Colonic mucosa (tissue), 4 donors: ENCODE data around the gene NEK5. TPM values are rescaled to one million over a fixed set of nuclear protein-coding genes. Genes with fewer than 3 reads are reported as not detected.
A peak's percentile ranks its signal among the peaks of the same experiment; 100 is the strongest.

Experiments
- DNase-seq: peaks from one replicate; pipeline ENCODE4 v3.0.0-alpha.2; 2020
- H3K27ac ChIP-seq: fragments of 200-600 bp; one replicate; pipeline ENCODE4 v1.8.0; 2021
- H3K27me3 ChIP-seq: fragments of 200-600 bp; one replicate; pipeline ENCODE4 v1.8.0; 2021
- H3K36me3 ChIP-seq: fragments of 200-600 bp; one replicate; pipeline ENCODE4 v1.8.0; 2021
- H3K4me1 ChIP-seq: fragments of 200-600 bp; one replicate; pipeline ENCODE4 v1.8.0; 2021; ENCODE audit warnings: mild to moderate bottlenecking
- H3K4me3 ChIP-seq: fragments of 200-600 bp; one replicate; pipeline ENCODE4 v1.8.0; 2021
- H3K9ac ChIP-seq, 2 donors: one replicate each; pipeline ENCODE4 v1.7.0; 2013; ENCODE audit warnings: control low read depth in 2 of 2, low read depth in 2 of 2, low read length in 2 of 2
- H3K9me3 ChIP-seq: fragments of 200-600 bp; one replicate; pipeline ENCODE4 v1.8.0; 2021
- intact Hi-C: fragments of 100-400 bp; cut with DNase I; formaldehyde crosslinking; loops from one replicate; pipeline ENCODE4 v1.14.1; 2022
- total RNA-seq, 2 donors: library from RNA; stranded (reverse); fragmentation: NEBNext Ultra II Directional in 1 of 2; extraction: Animal tissue kit (Norgen Biotek cat#: 25700) in 1 of 2; gene quantifications; one replicate each; pipeline ENCODE4 v1.2.1, GENCODE V29; 2021
- TF ChIP-seq, protein P1 (sequence below): fragments of 200-600 bp; IDR thresholded peaks from one replicate; pipeline ENCODE4 v1.8.0; 2022; ENCODE audit warnings: antibody characterized with exemption, mild to moderate bottlenecking
- donor health status: healthy.
- donor health status: DM: no; HTN: no; CAD: no.
- donor health status: DM: no; HTN: no; CAD: no.

The NEK5 gene
- total RNA-seq, 2 donors from 2014 or later: 0.24 to 0.25 TPM

DNA sequence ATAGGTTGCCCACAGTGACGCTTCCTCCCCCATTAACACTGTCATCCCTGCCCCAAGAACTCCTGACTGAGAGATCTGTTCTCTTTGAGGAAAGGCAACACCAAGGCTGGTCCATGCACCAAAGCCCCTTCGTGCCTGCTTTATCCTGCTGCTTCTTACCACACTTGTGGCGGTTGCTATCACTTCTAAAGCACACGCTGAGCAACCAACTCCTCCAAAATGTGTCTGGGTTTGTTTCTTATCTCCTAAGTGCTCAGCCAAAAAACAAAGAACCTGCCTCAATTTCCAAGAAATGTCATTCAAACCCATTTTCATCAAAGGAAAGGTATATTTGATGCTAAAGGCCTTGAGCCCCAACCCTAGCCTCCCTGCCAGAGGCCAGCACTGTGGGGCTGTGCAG is 132.2 kb downstream of the NEK5 start:
- peaks cover 5% of the 10 kb centered on the region for H3K4me1 ChIP-seq
- no peak overlapping the region for H3K27ac ChIP-seq
- peak overlapping the region in 1 of 2 donors; percentile 23 for H3K9ac ChIP-seq
- DNase-seq: no peak
- H3K9me3 ChIP-seq: no peaks in the 10 kb centered on the region
- no peaks in the 10 kb centered on the region for H3K27me3 ChIP-seq
- H3K36me3 ChIP-seq: no peaks in the 10 kb centered on the region
- TF ChIP-seq, protein P1, sequence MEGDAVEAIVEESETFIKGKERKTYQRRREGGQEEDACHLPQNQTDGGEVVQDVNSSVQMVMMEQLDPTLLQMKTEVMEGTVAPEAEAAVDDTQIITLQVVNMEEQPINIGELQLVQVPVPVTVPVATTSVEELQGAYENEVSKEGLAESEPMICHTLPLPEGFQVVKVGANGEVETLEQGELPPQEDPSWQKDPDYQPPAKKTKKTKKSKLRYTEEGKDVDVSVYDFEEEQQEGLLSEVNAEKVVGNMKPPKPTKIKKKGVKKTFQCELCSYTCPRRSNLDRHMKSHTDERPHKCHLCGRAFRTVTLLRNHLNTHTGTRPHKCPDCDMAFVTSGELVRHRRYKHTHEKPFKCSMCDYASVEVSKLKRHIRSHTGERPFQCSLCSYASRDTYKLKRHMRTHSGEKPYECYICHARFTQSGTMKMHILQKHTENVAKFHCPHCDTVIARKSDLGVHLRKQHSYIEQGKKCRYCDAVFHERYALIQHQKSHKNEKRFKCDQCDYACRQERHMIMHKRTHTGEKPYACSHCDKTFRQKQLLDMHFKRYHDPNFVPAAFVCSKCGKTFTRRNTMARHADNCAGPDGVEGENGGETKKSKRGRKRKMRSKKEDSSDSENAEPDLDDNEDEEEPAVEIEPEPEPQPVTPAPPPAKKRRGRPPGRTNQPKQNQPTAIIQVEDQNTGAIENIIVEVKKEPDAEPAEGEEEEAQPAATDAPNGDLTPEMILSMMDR: no peak
- H3K4me3 ChIP-seq: no peak overlapping the region
- intact Hi-C loops: no loop called here

DNA sequence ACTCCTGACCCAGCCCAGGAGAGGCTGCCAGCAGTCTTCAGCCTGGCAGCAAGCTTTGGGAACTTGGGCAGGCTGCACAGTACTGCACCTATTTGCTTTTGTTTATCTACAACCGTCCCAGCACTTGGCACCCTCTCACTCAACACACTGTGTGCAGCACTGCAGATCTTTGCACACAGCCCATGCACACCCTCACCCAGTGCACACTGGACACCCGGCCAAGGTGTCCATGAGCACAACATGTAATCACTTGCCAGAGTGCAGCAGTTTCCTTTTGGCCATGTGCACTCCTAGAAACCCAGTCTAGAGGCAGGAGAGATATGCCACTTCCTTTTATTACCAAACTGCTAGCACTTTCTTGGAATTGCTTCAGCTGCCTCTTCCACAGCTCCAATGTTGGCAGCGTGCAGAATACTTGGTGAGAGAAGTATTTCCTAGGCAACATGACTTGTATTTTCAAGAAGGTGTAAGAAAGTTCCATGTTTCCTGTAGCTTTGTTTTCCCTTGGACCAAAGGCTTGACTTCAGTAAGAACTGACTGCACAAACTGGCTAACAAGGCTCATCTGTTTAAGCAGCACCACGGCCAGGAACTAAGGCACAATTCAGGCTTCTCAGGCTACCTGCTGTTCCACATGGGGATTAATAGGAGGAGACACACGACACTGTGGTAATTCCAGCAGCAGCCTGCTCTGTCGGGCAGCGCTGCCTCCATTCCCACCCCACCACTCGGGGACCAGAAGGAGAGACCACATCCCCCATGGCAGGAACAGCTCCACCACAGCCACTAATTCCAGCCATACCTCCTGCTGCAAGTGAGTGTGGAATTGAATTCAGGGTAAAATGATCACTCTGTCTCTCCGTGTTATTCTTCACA is 133.0 kb downstream of the NEK5 start:
- peaks cover 5% of the 10 kb centered on the region for H3K4me1 ChIP-seq
- H3K9me3 ChIP-seq: no peaks in the 10 kb centered on the region
- intact Hi-C loops: no loop called here
- TF ChIP-seq, protein P1: no peak
- H3K27ac ChIP-seq: peak overlapping the region; percentile 14
- peak; percentile 63 for DNase-seq
- H3K9ac ChIP-seq: peak overlapping the region; percentile 5 to 23
- H3K27me3 ChIP-seq: no peaks in the 10 kb centered on the region
- H3K36me3 ChIP-seq: no peaks in the 10 kb centered on the region
- no peak overlapping the region for H3K4me3 ChIP-seq

DNA sequence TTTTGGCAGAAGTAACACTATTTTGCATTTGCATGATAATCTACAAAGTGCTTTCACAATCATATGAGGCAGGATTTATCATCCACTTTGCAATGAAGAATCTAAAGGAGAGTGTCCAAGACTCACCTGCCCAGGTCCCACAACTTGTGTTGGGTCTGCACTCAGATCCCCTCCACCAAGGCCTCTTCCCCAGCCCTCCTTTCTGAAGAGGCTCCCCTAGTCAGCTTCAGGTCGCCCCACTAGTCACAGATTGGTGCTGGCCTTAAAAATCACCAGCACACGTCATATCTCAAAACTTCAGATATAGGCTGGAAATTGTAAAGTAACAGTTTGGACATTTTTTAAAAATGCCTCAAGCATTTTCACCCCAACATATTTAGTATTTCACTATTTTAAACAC is 135.2 kb downstream of the NEK5 start:
- peaks cover 5% of the 10 kb centered on the region for H3K4me1 ChIP-seq
- no peak overlapping the region for H3K27ac ChIP-seq
- no peaks in the 10 kb centered on the region for H3K36me3 ChIP-seq
- no peaks in the 10 kb centered on the region for H3K9me3 ChIP-seq
- intact Hi-C loops: no loop called here
- DNase-seq: no peak
- TF ChIP-seq, protein P1: no peak
- no peaks in the 10 kb centered on the region for H3K27me3 ChIP-seq
- no peak overlapping the region for H3K9ac ChIP-seq
- H3K4me3 ChIP-seq: no peak overlapping the region

DNA sequence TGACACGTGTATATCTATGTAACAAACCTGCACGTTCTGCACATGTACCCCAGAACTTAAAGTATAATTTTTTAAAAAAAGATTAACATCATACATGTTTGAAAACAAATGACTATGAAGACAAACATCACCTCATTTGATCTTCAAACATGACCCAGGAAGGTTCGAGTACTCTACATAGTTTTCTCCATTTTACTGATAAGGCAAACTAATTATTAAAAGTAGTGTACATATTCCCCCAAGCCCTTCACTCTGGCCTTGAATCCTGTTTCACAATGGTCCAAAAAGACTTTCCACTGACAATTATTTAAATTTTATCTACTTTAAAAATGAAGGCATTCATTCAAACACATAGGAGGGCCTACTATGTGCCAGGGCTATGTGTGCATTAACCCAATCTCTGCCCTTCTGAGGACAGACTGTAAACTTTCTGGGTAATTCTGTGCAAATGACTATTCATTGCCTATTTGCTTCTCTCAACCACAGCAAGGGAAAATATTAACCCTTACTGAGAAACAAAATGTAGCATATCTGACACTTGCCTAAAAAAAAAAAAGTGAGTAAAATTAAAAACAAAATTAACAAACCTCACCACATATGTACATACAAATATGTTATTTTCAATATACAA is 139.8 kb downstream of the NEK5 start:
- no peak overlapping the region for H3K9ac ChIP-seq
- no peaks in the 10 kb centered on the region for H3K9me3 ChIP-seq
- TF ChIP-seq, protein P1: no peak
- H3K36me3 ChIP-seq: no peaks in the 10 kb centered on the region
- no peak overlapping the region for H3K4me3 ChIP-seq
- H3K27me3 ChIP-seq: no peaks in the 10 kb centered on the region
- intact Hi-C loops: no loop called here
- H3K27ac ChIP-seq: no peak overlapping the region
- DNase-seq: no peak
- H3K4me1 ChIP-seq: no peaks in the 10 kb centered on the region

Other genes with a start within 250 kb of the NEK5 start
- 10 to 100 TPM; 14.0 to 18.8 TPM for gene ATP7B, start 117.6 kb downstream of the NEK5 start, total RNA-seq
- gene ALG11, start 116.7 kb downstream of the NEK5 start, total RNA-seq: 10 to 100 TPM; 32.4 to 45.0 TPM
- 10 to 100 TPM; 16.3 to 18.8 TPM for gene UTP14C, start 104.4 kb downstream of the NEK5 start, total RNA-seq
- 10 to 100 TPM; 27.8 to 35.8 TPM for gene NEK3, start 30.5 kb upstream of the NEK5 start, total RNA-seq